Measurements from ENCODE around the gene TRAPPC14.
"Not testable (repeated sequence)": the region's sequence is repeated elsewhere in the genome, so short reads cannot be mapped to it uniquely, and the experiment has no call there.

TRAPPC14 gene

DNA sequence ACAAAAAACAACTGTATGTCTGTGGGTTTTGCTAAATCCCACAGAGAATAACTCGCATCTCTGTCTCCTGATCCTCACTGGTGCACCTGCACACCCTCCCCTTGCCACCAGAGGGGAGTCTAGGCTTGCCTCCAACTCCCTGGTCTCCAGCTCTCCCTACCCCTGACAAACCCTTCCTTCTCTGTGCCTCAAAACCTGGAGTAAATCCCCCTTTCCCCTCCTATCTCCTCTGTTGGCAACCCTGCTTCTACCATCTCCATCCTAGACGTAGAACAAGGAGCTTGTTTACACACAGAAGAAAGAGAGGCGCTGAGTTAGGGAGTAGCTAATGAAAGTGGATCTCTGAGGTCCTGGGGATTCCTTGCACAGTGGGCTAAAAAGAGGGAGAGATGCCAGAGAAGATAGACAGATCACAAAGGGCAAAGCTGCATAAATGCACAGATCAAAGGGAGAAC, 25.8 kb downstream of the TRAPPC14 start:
- Histone ChIP-seq H3K36me3 (no peaks in the 10 kb centered on the region), H3K9me3 (no peaks in the 10 kb centered on the region), H3K4me3 (ENCODE audit: low read depth, low read length) (no peak overlapping the region), H3K4me1 (peaks cover 3% of the 10 kb centered on the region), H3K27me3 (peaks cover 5% of the 10 kb centered on the region; the same call in 1 of the 2 replicates)
- peak; percentile 81 for DNase-seq
- TF ChIP-seq, protein P1, sequence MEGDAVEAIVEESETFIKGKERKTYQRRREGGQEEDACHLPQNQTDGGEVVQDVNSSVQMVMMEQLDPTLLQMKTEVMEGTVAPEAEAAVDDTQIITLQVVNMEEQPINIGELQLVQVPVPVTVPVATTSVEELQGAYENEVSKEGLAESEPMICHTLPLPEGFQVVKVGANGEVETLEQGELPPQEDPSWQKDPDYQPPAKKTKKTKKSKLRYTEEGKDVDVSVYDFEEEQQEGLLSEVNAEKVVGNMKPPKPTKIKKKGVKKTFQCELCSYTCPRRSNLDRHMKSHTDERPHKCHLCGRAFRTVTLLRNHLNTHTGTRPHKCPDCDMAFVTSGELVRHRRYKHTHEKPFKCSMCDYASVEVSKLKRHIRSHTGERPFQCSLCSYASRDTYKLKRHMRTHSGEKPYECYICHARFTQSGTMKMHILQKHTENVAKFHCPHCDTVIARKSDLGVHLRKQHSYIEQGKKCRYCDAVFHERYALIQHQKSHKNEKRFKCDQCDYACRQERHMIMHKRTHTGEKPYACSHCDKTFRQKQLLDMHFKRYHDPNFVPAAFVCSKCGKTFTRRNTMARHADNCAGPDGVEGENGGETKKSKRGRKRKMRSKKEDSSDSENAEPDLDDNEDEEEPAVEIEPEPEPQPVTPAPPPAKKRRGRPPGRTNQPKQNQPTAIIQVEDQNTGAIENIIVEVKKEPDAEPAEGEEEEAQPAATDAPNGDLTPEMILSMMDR (IDR thresholded peaks at IDR 0.05; ENCODE audit: low read depth, low read length), result peak; percentile 99

DNA sequence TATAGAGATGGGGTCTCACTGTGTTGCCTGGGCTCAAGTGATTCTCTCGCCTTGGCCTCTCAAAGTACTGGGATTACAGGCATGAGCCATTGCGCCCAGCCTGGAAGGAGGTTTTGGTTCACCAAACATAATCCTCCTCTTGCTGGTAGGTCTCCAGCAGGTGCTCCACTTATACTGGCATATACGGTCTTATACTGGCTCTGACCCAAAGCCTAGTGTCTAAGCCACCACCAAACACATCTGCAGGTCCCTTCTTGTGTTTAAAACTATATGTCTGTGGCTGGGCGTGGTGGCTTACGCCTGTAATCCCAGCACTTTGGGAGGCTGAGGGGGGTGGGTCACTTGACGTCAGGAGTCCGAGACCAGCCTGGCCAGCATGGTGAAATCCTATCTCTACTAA, 26.4 kb downstream of the TRAPPC14 start:
- H3K4me3 ChIP-seq (ENCODE audit: low read depth, low read length), result no peak overlapping the region
- DNase-seq, result no peak
- H3K27me3 ChIP-seq, result peaks cover 5% of the 10 kb centered on the region; the same call in 1 of the 2 replicates
- peaks cover 3% of the 10 kb centered on the region for H3K4me1 ChIP-seq
- H3K9me3 ChIP-seq, result no peaks in the 10 kb centered on the region
- H3K36me3 ChIP-seq, result no peaks in the 10 kb centered on the region
- TF ChIP-seq, protein P1 (IDR thresholded peaks at IDR 0.05; ENCODE audit: low read depth, low read length), result no peak

DNA sequence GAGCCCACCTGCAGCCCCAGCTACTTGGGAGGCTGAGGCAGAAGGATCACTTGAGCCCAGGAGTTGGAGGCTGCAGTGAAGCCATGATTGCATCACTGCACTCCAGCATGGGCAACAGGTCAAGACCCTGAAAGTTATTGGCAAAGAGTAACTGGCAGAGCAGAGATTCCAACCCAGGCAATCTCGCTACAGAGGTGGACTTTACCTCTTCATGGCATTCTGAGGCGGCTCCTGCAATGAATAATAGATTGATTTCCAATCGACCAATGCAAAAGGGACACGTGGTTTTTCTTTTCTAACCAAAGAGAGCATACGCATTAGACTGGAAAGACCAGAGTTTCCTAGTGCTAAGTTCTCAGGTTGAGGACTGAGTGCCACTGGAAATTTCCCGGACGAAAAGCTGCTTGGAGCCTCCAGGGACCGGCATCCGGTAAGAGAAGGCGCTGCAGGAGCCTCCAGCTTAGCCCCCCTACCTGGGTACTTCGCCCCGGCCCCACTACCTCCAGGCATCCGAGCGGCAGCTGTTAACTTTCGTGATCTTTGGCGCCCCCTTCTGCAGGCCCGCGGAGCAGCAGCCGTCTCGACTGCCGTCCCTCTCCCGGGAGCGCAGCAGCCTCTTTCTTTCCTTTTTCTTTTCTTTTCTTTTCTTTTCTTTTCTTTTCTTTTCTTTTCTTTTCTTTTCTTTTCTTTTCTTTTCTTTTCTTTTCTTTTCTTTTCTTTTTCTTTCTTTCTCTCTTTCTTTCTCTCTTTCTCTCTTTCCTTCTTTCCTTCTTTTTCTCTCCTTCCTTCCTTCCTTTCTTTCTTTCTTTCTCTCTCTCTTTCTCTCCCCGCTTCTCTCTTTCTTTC, 27.7 kb downstream of the TRAPPC14 start:
- DNase-seq, result peak; percentile 86
- Histone ChIP-seq H3K9me3 (no peaks in the 10 kb centered on the region), H3K4me1 (peaks cover 3% of the 10 kb centered on the region), H3K4me3 (ENCODE audit: low read depth, low read length) (no peak overlapping the region; the same call in 1 of the 2 replicates), H3K27me3 (peaks cover under 1% of the 10 kb centered on the region; the same call in 1 of the 2 replicates), H3K36me3 (no peaks in the 10 kb centered on the region)
- TF ChIP-seq, protein P1 (IDR thresholded peaks at IDR 0.05; ENCODE audit: low read depth, low read length), result peak; percentile 69

DNA sequence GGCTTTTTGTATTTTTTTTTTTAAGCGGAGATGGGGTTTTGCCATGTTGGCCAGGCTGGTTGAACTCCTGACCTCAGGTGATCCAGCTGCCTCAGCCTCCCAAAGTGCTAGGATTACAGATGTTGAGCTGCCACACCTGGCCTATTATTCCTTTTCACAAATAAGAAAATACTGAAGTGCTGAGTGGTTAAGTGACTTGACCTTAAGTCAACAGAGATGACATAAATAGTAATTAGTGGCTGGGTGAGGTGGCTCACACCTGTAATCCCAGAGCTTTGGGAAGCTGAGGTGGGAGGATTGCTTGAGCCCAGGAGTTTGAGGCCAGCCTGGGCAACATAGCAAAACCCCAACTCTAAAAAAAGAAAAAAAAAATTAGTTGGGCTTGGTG, 28.3 kb downstream of the TRAPPC14 start:
- H3K27me3 ChIP-seq; H3K36me3 ChIP-seq; H3K9me3 ChIP-seq; H3K4me1 ChIP-seq; DNase-seq; H3K4me3 ChIP-seq (ENCODE audit: low read depth, low read length): not testable (repeated sequence)

DNA sequence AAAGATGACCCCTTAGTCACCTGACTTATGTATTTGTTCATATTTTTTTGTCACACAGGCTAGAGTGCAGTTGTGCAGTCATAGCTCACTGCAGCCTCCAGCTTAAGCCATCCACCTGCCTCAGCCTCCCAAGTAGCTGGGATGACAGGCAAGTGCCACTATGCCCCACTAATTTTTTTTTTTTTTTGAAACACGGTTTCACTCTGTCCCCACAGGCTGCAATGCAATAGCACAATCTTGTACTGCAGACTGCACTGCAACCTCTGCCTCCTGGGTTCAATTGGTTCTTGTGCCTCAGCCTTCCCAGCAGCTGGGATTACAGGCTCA, 29.9 kb downstream of the TRAPPC14 start:
- Histone ChIP-seq H3K4me1 (peaks cover 3% of the 10 kb centered on the region), H3K36me3 (no peaks in the 10 kb centered on the region), H3K4me3 (ENCODE audit: low read depth, low read length) (no peak overlapping the region), H3K27me3 (no peaks in the 10 kb centered on the region), H3K9me3 (no peaks in the 10 kb centered on the region)
- TF ChIP-seq, protein P1 (IDR thresholded peaks at IDR 0.05; ENCODE audit: low read depth, low read length), result no peak
- DNase-seq, result no peak

DNA sequence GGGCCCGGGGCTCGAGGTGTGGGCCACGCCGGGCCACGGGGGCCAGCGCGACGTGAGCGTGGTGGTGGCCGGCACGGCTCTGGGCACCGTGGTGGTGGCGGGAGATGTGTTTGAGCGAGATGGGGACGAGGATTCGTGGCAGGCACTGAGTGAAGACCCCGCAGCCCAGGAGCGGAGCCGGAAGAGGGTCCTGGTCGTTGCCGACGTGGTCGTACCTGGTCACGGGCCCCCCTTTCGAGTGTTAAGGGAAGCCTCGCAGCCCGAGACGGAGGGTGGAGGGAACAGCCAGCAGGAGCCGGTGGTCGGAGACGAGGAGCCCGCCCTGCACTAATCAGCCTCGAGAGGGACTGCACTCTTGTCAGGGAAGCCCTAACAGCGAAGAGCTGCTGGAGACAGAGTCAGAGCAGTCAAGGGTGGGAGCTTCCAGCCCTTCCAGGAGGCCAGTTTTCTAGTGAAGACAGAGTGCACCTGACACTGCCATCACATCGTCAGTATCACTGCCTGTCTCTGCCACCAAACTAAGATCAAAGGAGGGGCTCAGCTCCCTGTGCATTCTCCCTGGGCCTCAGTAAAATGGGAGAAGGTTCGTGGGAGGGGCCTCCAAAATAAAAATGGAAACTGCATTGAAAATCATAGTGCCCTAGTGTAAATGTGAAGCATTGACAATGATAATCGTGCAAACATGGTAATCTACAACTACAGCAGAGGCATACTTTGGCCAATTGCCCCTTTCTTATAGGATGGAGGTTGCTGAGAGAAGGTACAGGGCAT, 30.5 kb downstream of the TRAPPC14 start:
- peaks cover 3% of the 10 kb centered on the region for H3K4me1 ChIP-seq
- peak overlapping the region; percentile 93 for H3K4me3 ChIP-seq (ENCODE audit: low read depth, low read length)
- no peaks in the 10 kb centered on the region for H3K9me3 ChIP-seq
- TF ChIP-seq, protein P1 (IDR thresholded peaks at IDR 0.05; ENCODE audit: low read depth, low read length), result no peak
- H3K27me3 ChIP-seq, result no peaks in the 10 kb centered on the region
- DNase-seq, result peak; percentile 40
- no peaks in the 10 kb centered on the region for H3K36me3 ChIP-seq
